ENCODE results near the gene PCDH15. TPM values are rescaled to one million over a fixed set of nuclear protein-coding genes. Genes with fewer than 3 reads are reported as not detected.

The PCDH15 gene
- total RNA-seq, 2 donors from 2014 or later, result 0.58 to 0.95 TPM

GRCh38 chr10:53886325-53887300 is 914.4 kb downstream of the PCDH15 start:
- H3K27me3 Mint-ChIP-seq (ENCODE audit: insufficient read depth), result no peaks in the 10 kb centered on the region
- no peaks in the 10 kb centered on the region for H3K4me1 ChIP-seq (ENCODE audit: control insufficient read depth, insufficient read depth, low read length)
- no peak for TF ChIP-seq CTCF (conservative IDR thresholded peaks at IDR 0.05)
- H3K9ac ChIP-seq (ENCODE audit: extremely low read depth, low read length, poor library complexity, severe bottlenecking), result no peak overlapping the region
- no peaks in the 10 kb centered on the region for H3K36me3 ChIP-seq (ENCODE audit: control insufficient read depth, insufficient read depth, low read length)
- no peaks in the 10 kb centered on the region for H3K27me3 ChIP-seq (ENCODE audit: control insufficient read depth, insufficient read depth, low read length, poor library complexity, severe bottlenecking)
- H3K36me3 Mint-ChIP-seq (ENCODE audit: low read depth), result no peaks in the 10 kb centered on the region
- DNase-seq, result no peak
- H3K27ac ChIP-seq (ENCODE audit: low read depth, low read length), result no peak overlapping the region
- WGBS, 2 experiments (ENCODE audit: insufficient coverage in 1 of 2, insufficient read length in 1 of 2), result 90 to 100% methylated on average over 3 to 9 of the region's 9 CpGs
- no peaks in the 10 kb centered on the region for H3K9me3 Mint-ChIP-seq
- H3K4me3 Mint-ChIP-seq, result no peak overlapping the region
- H3K4me1 Mint-ChIP-seq, result no peaks in the 10 kb centered on the region
- H3K9me3 ChIP-seq (ENCODE audit: control insufficient read depth, low read length), result no peaks in the 10 kb centered on the region
- no peak overlapping the region for H3K27ac Mint-ChIP-seq
- no peak overlapping the region for H3K4me3 ChIP-seq (ENCODE audit: low read length)

GRCh38 chr10:53864846-53865245 is 936.2 kb downstream of the PCDH15 start:
- no peaks in the 10 kb centered on the region for H3K9me3 Mint-ChIP-seq
- Histone ChIP-seq H3K9ac (ENCODE audit: extremely low read depth, low read length, poor library complexity, severe bottlenecking) (no peak overlapping the region), H3K36me3 (ENCODE audit: control insufficient read depth, insufficient read depth, low read length) (no peaks in the 10 kb centered on the region), H3K27me3 (ENCODE audit: control insufficient read depth, insufficient read depth, low read length, poor library complexity, severe bottlenecking) (no peaks in the 10 kb centered on the region), H3K4me3 (ENCODE audit: low read length) (no peak overlapping the region), H3K4me1 (ENCODE audit: control insufficient read depth, insufficient read depth, low read length) (no peaks in the 10 kb centered on the region), H3K9me3 (ENCODE audit: control insufficient read depth, low read length) (no peaks in the 10 kb centered on the region), H3K27ac (ENCODE audit: low read depth, low read length) (no peak overlapping the region)
- H3K36me3 Mint-ChIP-seq (ENCODE audit: low read depth), result no peaks in the 10 kb centered on the region
- H3K27me3 Mint-ChIP-seq (ENCODE audit: insufficient read depth), result no peaks in the 10 kb centered on the region
- H3K4me3 Mint-ChIP-seq, result no peak overlapping the region
- DNase-seq, result no peak
- H3K4me1 Mint-ChIP-seq, result peaks cover 5% of the 10 kb centered on the region
- 91% methylated on average over 4 of the region's 4 CpGs; no CpG with 5 or more reads in 1 of the 2 experiments for WGBS, 2 experiments (ENCODE audit: insufficient coverage in 1 of 2, insufficient read length in 1 of 2)
- TF ChIP-seq CTCF (conservative IDR thresholded peaks at IDR 0.05), result no peak
- H3K27ac Mint-ChIP-seq, result no peak overlapping the region

- Mint-ChIP-seq H3K9me3 (no peaks in the 10 kb centered on the region), H3K36me3 (ENCODE audit: low read depth) (no peaks in the 10 kb centered on the region), H3K4me3 (no peak overlapping the region), H3K27ac (no peak overlapping the region), H3K27me3 (ENCODE audit: insufficient read depth) (no peaks in the 10 kb centered on the region), H3K4me1 (no peaks in the 10 kb centered on the region)
- H3K9me3 ChIP-seq (ENCODE audit: control insufficient read depth, low read length), result no peaks in the 10 kb centered on the region
- no peaks in the 10 kb centered on the region for H3K4me1 ChIP-seq (ENCODE audit: control insufficient read depth, insufficient read depth, low read length)
- no peak for TF ChIP-seq CTCF (conservative IDR thresholded peaks at IDR 0.05)
- 95% methylated on average over 4 of the region's 4 CpGs; no CpG with 5 or more reads in 1 of the 2 experiments for WGBS, 2 experiments (ENCODE audit: insufficient coverage in 1 of 2, insufficient read length in 1 of 2)
- H3K27ac ChIP-seq (ENCODE audit: low read depth, low read length), result no peak overlapping the region
- no peak for DNase-seq
- H3K27me3 ChIP-seq (ENCODE audit: control insufficient read depth, insufficient read depth, low read length, poor library complexity, severe bottlenecking), result no peaks in the 10 kb centered on the region
- H3K9ac ChIP-seq (ENCODE audit: extremely low read depth, low read length, poor library complexity, severe bottlenecking), result no peak overlapping the region
- no peak overlapping the region for H3K4me3 ChIP-seq (ENCODE audit: low read length)
- no peaks in the 10 kb centered on the region for H3K36me3 ChIP-seq (ENCODE audit: control insufficient read depth, insufficient read depth, low read length)
These were observed 948.4 kb downstream of the PCDH15 start for GRCh38 chr10:53852450-53853175.

Measured in endodermal cell (in vitro differentiated cells).